NB4 (cell line): Measurements from ENCODE around the gene XYLT1.
A peak's percentile ranks its signal among the peaks of the same experiment; 100 is the strongest.

Experiments used
- DNase-seq: peaks from one replicate; pipeline ENCODE4 v3.0.0; 2010; ENCODE audit warnings: low read depth
- H3K4me3 ChIP-seq: one replicate; pipeline ENCODE4 v1.5.1; 2011; ENCODE audit warnings: mild to moderate bottlenecking, low read depth, low read length, moderate library complexity
- CTCF ChIP-seq: IDR thresholded peaks from one replicate; pipeline ENCODE4 v1.5.1; 2012; ENCODE audit warnings: low read depth, low read length
- MAX ChIP-seq: IDR thresholded peaks from 2 replicates; pipeline ENCODE4 v1.6.1; 2011; ENCODE audit warnings: low read depth, low read length
- MYC ChIP-seq: IDR thresholded peaks from 2 replicates; pipeline ENCODE4 v1.6.1; 2011; ENCODE audit warnings: low read depth, low read length
- POLR2A ChIP-seq: IDR thresholded peaks from 2 replicates; pipeline ENCODE4 v1.6.1; 2011; ENCODE audit warnings: mild to moderate bottlenecking; ENCODE audit not compliant: insufficient read length; ENCODE audit errors: extremely low read depth

The XYLT1 gene

GRCh38 chr16:17346621-17347569 lies 123.9 kb downstream of the XYLT1 start:
- no peak for TF ChIP-seq POLR2A
- TF ChIP-seq CTCF, result no peak
- no peak for TF ChIP-seq MAX
- no peak for TF ChIP-seq MYC
- no peak for DNase-seq
- H3K4me3 ChIP-seq, result no peak overlapping the region

GRCh38 chr16:17345043-17345442 lies 125.7 kb downstream of the XYLT1 start:
- DNase-seq, result peak; percentile 70
- no peak overlapping the region for H3K4me3 ChIP-seq
- TF ChIP-seq POLR2A (no peak), MYC (no peak), MAX (no peak), CTCF (no peak)

- no peak for TF ChIP-seq POLR2A
- TF ChIP-seq CTCF, result no peak
- peak; percentile 47 for TF ChIP-seq MAX
- no peak for TF ChIP-seq MYC
- H3K4me3 ChIP-seq, result no peak overlapping the region
- DNase-seq, result peak; percentile 68
Observed at GRCh38 chr16:17343728-17344127, 127.0 kb downstream of the XYLT1 start.

GRCh38 chr16:17343028-17343427 lies 127.7 kb downstream of the XYLT1 start:
- peak; percentile 95 for DNase-seq
- no peak overlapping the region for H3K4me3 ChIP-seq
- TF ChIP-seq MAX, result peak; percentile 19; the same call in 1 of the 2 replicates
- no peak for TF ChIP-seq MYC

- TF ChIP-seq MAX (no peak), CTCF (no peak), MYC (no peak)
- H3K4me3 ChIP-seq, result peak overlapping the region; percentile 59
- peak; percentile 93 for DNase-seq
Observed at GRCh38 chr16:17342031-17342430, 128.7 kb downstream of the XYLT1 start.

- peak; percentile 60 for DNase-seq
- no peak for TF ChIP-seq POLR2A
- TF ChIP-seq MAX, result no peak
- TF ChIP-seq CTCF, result no peak
- no peak for TF ChIP-seq MYC
Observed at GRCh38 chr16:17340804-17341203, 130.0 kb downstream of the XYLT1 start.

More at GRCh38 chr16:17340804-17341203, 130.0 kb downstream of the XYLT1 start:
- H3K4me3 ChIP-seq, result peak overlapping the region; percentile 59
